Stimulated activated CD4-positive, alpha-beta T cell treated with anti-CD3 and anti-CD28 coated beads, Interleukin-12 subunit alpha, Interleukin-12 subunit beta, amount 100 ng/mL, for 24 hours (primary cell): ENCODE measurements around the gene ANKRD16.
"Not testable (repeated sequence)": the region's sequence is repeated elsewhere in the genome, so short reads cannot be mapped to it uniquely, and the experiment has no call there.

Experiments used
- DNase-seq, 2 experiments: peaks; one replicate each; pipeline ENCODE4 v3.0.0-alpha.2; 2020; ENCODE audit warnings: low read depth in 2 of 2

Gene ANKRD16

DNA sequence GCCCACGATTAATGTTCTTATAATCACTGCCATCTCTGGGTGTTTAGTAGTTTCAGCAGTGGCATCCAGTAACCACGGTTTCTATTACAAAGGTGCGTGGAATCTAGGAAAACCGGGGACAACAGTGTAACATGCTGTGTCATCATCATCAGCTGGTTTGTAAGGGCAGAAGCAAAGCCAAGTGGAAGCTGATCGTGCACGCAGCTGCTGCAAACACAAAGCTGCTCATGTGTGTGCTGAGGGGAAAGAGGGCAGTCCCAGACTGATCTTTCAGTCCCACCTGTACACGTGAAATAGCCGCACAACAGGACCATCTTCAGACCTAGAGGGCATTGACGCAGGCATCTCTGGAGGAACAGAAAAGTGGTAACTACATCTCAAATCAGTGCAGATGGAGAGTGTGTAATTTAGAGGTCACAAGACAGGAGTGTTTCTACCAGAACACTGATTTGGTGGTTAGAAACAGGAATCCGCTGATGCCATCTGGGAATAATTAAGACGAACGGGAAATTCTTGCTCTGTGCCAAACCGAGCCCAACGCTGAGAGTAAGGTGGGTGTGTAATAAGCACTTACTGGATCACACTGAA is 13.4 kb downstream of the ANKRD16 start:
- no peak for DNase-seq

GRCh38 chr10:5873515-5873995 is 16.1 kb downstream of the ANKRD16 start:
- peak; percentile 39 to 63 for DNase-seq

GRCh38 chr10:5871596-5871995 is 18.1 kb downstream of the ANKRD16 start:
- DNase-seq = no peak

DNA sequence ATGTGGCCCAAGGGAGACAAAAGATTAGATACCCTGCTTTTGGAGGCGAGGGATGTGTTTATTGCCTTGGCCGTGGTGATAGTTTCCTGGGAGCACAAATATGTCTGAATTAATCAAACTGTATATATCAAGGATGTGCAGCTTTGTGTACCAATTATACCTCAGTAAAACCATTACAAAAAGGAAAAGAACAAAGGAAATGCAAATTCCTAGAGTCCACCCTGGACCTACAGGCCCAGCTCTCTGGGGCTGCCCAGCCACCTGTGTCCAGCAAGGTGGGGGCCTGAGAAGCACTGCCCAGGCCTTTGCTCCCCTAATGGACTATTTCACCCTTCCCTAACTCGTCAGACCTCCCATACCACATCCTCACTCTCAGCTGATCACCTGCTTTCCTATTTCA is 20.5 kb downstream of the ANKRD16 start:
- DNase-seq = no peak

DNA sequence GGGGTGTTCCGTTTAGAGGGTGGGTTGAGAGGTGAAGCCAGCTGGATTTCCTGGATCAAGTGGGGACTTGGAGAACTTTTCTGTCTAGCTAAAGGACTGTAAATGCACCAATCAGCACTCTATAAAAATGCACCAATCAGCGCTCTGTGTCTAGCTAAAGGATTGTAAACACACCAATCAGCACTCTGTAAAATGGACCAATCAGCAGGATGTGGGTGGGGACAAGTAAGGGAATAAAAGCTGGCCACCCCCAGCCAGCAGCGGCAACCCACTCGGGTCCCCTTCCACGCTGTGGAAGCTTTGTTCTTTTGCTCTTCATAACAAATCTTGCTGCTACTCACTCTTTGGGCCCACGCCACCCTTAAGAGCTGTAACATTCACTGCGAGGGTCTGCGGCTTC is 21.3 kb downstream of the ANKRD16 start:
- DNase-seq = not testable (repeated sequence)

DNA sequence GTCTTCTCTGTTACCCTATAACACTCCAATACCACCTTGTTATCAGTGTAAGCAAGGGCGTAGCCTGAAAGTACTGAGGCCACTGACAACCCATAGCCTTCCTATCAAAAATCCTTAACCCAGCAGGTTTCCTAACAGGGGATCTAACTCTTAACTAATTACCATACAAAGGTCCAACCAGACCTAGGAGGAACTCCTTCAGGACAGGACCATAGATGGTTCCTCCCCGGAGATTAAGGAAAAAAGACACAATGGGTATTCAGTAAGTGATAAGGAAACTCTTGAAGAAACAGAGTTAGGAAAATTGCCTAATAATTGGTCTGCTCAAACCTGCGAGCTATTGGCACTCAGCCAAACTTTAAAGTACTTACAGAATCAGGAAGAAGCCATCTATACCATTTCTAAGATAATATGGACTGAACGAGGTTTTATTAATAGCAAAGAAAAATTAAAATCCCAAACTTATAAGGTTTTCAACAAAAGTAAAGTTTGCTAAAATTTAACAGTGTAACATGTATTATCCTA is 22.5 kb downstream of the ANKRD16 start:
- not testable (repeated sequence) for DNase-seq

GRCh38 chr10:5866451-5867081 is 23.1 kb downstream of the ANKRD16 start:
- DNase-seq = not testable (repeated sequence)

DNA sequence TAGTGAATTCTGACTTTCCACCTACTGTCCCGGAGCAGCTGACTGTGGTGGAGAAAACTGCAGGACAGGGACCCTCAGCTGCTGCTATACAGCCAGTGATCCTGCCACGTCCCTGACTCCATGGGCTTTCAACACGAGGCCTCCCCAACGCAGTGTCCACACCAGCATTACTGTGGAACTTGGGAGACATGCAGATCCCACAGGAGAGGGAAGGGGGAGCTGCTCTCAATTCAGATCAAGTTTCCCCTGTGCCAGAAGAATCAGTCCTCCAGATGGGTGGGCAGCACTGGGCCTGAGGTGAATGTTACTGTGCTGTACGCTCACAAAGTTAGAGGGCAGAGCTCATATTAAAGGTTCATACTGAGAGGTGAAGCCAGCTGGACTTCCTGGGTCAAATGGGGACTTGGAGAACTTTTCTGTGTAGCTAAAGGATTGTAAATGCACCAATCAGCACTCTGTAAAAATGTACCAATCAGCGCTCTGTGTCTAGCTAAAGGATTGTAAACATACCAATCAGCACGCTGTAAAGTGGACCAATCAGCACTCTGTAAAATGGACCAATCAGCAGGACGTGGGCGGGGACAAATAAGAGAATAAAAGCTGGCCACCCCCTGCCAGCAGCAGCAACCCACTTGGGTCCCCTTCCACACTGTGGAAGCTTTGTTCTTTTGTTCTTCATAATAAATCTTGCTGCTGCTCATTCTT is 26.6 kb downstream of the ANKRD16 start:
- DNase-seq = not testable (repeated sequence)

DNA sequence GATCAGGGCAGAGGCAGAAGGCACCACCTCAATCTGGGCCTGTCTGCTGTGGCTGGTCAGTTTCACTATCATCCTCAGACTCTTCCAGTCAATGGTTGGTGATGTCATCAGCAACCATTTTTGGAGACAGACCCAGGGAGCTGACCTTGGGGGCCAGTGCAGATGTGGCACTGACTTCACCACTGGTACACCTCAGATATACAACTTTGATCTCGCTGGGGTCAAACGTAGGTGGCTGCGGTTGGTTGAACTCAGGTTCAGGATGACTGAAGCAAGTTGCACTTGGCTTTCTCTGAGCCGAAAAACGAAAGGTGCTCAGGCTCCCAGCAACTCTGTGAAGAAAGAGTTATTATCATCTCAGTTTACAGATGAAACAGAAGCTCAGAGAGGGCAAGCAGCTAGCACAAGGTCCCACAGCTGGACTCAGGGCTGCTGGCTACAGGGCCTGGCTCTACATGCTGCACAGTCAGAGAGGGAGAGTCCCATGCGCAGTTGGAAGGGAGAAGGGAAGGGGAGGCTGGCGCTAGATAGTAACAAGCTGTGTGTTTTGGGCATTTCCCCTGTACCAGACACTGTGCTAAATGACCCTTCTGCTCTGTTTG is 27.2 kb downstream of the ANKRD16 start:
- DNase-seq = no peak

DNA sequence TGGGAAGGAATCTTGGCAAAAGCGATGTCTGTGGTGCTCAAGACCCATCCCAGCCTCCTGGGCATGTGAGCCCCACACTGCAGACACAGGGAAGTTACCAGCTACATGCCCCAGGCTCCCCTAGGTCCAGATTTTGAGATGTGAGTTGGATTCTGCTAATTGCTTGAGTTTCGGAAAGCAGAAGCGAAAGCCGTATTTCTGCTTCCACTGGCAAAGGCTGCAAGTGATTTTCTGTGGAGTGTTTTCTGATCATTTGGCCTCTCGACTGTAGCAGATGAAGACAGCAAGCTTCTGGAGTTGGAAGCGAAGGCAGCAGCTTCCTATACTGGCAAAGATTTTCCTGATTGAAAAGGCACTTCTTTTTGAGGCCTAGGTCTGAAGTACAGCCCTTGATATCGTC is 29.6 kb downstream of the ANKRD16 start:
- DNase-seq = no peak

DNA sequence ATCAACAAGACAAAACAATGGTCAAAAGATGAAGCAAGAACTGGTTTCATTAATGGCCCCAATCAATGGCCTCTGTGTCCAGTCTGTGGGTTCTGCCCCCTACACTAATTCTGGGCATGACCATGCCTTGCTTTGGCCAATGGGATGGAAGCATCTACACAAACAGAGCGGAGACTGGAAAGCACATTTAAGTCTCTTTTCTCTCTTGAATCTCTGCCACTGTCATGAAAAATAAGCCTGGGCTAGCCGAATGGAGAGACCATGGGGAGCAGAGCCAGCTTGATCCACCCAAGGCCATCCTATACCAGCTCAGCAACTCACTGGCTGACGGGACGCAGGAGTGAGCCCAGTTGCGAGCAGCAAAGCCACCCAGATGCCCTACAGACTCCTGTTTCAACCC is 30.9 kb downstream of the ANKRD16 start:
- no peak for DNase-seq

GRCh38 chr10:5856701-5857004 is 33.0 kb downstream of the ANKRD16 start:
- DNase-seq = no peak

- DNase-seq = no peak
These were observed 33.6 kb downstream of the ANKRD16 start for GRCh38 chr10:5855979-5856700.

DNA sequence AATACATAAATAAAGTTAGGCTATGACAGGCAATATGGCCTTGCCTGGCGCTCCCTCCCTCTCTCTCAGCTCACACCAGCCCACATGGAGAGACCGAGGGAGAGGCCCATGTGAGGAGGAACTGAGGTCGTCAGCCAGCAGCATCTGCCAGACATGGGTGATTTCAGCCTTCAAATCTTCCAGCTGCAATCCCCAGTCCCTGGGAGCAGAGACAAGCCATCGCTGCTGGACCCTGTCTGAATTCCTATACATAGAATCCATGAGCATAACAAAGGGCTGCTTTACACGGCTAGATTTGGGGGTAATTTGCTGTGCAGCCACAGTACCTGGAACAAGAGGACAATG is 35.6 kb downstream of the ANKRD16 start:
- no peak for DNase-seq

DNA sequence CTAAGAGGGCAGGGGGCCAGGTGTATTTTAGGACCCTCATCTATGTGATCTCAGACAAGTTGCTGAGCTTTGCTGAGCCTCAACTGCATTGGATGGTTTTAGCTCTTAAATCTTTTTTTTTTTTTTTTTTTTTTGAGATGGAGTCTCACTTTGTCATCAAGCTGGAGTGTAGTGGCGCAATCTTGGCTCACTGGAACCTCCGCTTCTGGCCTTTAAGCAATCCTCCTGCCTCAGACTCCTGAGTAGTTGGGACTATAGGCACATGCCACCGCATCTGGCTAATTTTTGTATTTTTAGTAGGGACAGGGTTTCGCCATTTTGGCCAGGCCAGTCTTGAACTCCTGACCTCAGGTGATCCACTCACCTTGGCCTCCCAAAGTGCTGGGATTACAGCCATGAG is 43.0 kb downstream of the ANKRD16 start:
- DNase-seq = not testable (repeated sequence)

GRCh38 chr10:5844345-5845055 is 45.2 kb downstream of the ANKRD16 start:
- no peak for DNase-seq

GRCh38 chr10:5843686-5844344 is 45.9 kb downstream of the ANKRD16 start:
- no peak for DNase-seq

DNA sequence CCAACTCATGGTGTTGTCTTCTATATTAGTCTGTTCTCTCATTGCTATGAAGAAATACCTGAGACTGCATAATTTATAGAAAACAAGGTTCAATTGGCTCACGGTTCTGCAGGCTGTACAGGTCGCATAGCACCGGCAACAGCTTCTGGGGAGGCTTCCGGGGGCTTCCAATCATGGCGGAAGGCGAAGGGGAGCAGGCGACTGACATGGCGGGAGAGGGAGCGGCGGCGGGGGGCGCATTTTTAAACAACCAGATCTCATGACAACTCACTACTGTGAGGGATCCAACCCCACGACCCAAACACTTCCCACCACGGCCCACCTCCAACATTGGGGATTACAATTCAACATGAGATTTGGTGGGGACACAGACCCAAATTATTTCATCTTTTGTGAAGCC is 47.7 kb downstream of the ANKRD16 start:
- no peak for DNase-seq

- DNase-seq = no peak
These were observed 49.1 kb downstream of the ANKRD16 start for GRCh38 chr10:5840314-5841307.

DNA sequence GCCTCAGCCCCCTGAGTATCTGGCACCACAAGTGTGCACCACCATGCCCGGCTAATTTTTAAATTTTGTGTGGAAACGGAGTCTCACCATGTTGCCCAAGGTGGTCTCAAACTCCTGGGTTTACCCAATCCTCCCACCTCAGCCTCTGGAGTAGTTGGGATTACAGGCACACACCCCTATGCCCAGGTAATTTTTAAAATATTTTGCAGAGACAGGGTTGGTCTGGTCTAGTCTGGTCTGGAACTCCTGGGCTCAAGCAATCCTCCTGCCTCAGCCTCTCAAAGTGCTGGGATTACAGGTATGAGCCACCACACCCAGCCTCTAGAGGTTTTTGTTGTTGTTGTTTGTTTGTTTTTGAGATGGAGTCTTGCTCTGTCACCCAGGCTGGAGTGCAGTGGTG is 53.5 kb downstream of the ANKRD16 start:
- DNase-seq = not testable (repeated sequence)
